HUES48 (cell line): ENCODE measurements around the gene CLEC4G.

Experiments
- H3K27ac ChIP-seq: one replicate; pipeline ENCODE4 v1.7.0; 2013; ENCODE audit warnings: low read depth, low read length, inconsistent platforms
- H3K27me3 ChIP-seq: 2 replicates; pipeline ENCODE4 v1.6.1; 2013; ENCODE audit warnings: mild to moderate bottlenecking, low read length; ENCODE audit not compliant: control insufficient read depth, insufficient read depth
- H3K36me3 ChIP-seq: 2 replicates; pipeline ENCODE4 v1.6.1; 2013; ENCODE audit warnings: low read length; ENCODE audit not compliant: control insufficient read depth, insufficient read depth
- H3K4me1 ChIP-seq: 2 replicates; pipeline ENCODE4 v1.6.1; 2013; ENCODE audit warnings: mild to moderate bottlenecking, low read length; ENCODE audit not compliant: control insufficient read depth, insufficient read depth
- H3K4me3 ChIP-seq: 2 replicates; pipeline ENCODE4 v1.5.1; 2013; ENCODE audit warnings: mild to moderate bottlenecking, low read depth, low read length
- H3K9ac ChIP-seq: 2 replicates; pipeline ENCODE4 v1.6.1; 2013; ENCODE audit warnings: mild to moderate bottlenecking, low read depth, low read length, moderate library complexity
- H3K9me3 ChIP-seq: 2 replicates; pipeline ENCODE4 v1.6.1; 2013; ENCODE audit warnings: low read length; ENCODE audit not compliant: control insufficient read depth, insufficient read depth

Gene CLEC4G

DNA sequence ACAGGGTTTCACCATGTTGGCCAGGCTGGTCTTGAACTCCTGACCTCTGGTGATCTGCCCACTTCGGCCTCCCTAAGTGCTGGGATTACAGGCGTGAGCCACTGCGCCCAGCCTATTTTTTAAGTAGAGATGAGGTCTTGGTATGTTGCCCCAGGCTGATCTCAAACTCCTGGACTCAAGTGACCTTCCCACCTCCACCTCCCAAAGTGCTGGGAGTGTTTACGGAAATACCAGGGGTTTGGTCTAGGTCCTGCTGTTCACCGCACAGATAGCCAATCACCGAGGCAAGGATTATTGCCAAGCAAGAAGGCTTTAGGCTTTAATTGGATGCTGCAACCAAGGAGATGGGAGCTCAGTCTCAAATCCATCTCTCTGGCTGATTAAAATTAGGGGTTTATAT lies 11.6 kb downstream of the CLEC4G start:
- no peaks in the 10 kb centered on the region for H3K27me3 ChIP-seq
- H3K36me3 ChIP-seq: no peaks in the 10 kb centered on the region
- no peak overlapping the region for H3K9ac ChIP-seq
- no peak overlapping the region for H3K4me3 ChIP-seq
- H3K9me3 ChIP-seq: no peaks in the 10 kb centered on the region
- no peak overlapping the region for H3K27ac ChIP-seq
- H3K4me1 ChIP-seq: no peaks in the 10 kb centered on the region

DNA sequence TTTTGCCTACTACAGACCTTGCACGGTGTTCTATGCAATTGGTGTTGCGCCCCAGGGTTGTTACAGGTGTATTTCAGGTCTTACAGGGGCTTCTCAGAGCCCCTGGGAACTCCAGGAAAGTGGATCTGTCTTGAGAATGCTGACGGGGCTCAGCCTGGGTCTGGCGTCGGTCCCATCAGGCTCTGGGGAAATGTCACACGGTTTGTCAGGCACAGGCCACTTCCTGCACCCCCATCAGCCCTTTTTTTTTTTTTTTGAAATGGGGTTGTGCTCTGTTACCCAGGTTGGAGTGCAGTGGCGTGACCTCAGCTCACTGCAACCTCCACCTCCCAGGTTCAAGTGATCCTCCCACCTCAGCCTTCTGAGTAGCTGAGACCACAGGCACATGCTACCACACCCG lies 13.2 kb downstream of the CLEC4G start:
- H3K4me3 ChIP-seq: no peak overlapping the region
- no peaks in the 10 kb centered on the region for H3K36me3 ChIP-seq
- H3K4me1 ChIP-seq: no peaks in the 10 kb centered on the region
- H3K27me3 ChIP-seq: no peaks in the 10 kb centered on the region
- no peak overlapping the region for H3K27ac ChIP-seq
- H3K9ac ChIP-seq: no peak overlapping the region
- H3K9me3 ChIP-seq: no peaks in the 10 kb centered on the region

- H3K36me3 ChIP-seq: no peaks in the 10 kb centered on the region
- no peak overlapping the region for H3K4me3 ChIP-seq
- no peaks in the 10 kb centered on the region for H3K9me3 ChIP-seq
- no peak overlapping the region for H3K27ac ChIP-seq
- no peaks in the 10 kb centered on the region for H3K4me1 ChIP-seq
- H3K9ac ChIP-seq: no peak overlapping the region
- no peaks in the 10 kb centered on the region for H3K27me3 ChIP-seq
Observed at GRCh38 chr19:7716762-7717161, 15.1 kb downstream of the CLEC4G start.

GRCh38 chr19:7715671-7716070 lies 16.2 kb downstream of the CLEC4G start:
- no peak overlapping the region for H3K4me3 ChIP-seq
- no peak overlapping the region for H3K9ac ChIP-seq
- no peak overlapping the region for H3K27ac ChIP-seq
- H3K27me3 ChIP-seq: no peaks in the 10 kb centered on the region
- no peaks in the 10 kb centered on the region for H3K4me1 ChIP-seq
- no peaks in the 10 kb centered on the region for H3K36me3 ChIP-seq
- no peaks in the 10 kb centered on the region for H3K9me3 ChIP-seq

DNA sequence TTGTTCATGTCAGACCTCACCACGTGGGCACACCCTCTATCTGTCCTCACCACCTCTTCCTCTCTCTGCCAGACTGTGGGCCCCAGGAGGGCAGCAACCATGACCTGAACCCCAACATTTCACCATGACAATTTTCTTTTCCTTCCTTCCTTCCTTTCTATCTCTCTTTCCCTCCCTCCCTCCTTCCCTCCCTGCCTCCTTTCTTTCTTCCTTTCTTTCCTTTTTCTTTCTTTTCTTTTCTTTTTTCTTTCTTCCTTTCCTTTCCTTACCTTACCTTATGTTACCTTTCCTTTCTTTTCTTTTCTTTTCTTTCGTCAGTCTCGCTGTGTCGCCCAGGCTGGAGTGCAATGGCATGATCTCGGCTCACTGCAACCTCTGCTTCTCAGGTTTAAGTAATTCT lies 21.3 kb downstream of the CLEC4G start:
- H3K27ac ChIP-seq: no peak overlapping the region
- H3K4me1 ChIP-seq: no peaks in the 10 kb centered on the region
- H3K9me3 ChIP-seq: no peaks in the 10 kb centered on the region
- H3K36me3 ChIP-seq: no peaks in the 10 kb centered on the region
- no peak overlapping the region for H3K4me3 ChIP-seq
- H3K27me3 ChIP-seq: no peaks in the 10 kb centered on the region
- no peak overlapping the region for H3K9ac ChIP-seq

DNA sequence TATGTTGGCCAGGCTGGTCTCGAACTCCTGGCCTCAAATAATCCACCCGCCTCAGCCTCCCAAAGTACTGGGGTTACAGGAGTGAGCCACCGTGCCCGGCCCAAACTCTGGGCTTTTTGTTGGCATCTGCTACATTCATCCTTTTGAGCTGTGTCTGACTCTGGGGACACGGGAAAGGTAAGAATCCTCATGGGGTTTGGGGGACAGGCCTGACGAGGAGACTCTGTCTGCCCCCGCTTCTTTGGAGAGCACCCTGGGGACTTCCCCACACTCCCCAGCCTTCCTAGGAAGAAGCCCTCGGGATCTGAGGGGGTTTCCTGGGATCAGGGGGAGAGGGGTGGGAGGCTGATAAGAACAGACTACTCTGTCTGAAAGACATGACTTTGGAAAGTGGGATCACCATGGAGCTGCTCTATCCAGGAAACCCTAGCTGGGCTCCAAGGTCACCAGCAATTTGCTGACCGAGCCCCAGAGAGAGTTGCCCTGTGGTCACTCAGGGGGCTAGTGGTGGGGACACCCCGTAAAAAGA lies 21.9 kb downstream of the CLEC4G start:
- no peaks in the 10 kb centered on the region for H3K4me1 ChIP-seq
- H3K27ac ChIP-seq: no peak overlapping the region
- no peaks in the 10 kb centered on the region for H3K27me3 ChIP-seq
- H3K4me3 ChIP-seq: no peak overlapping the region
- no peak overlapping the region for H3K9ac ChIP-seq
- no peaks in the 10 kb centered on the region for H3K36me3 ChIP-seq
- no peaks in the 10 kb centered on the region for H3K9me3 ChIP-seq

- H3K27me3 ChIP-seq: no peaks in the 10 kb centered on the region
- no peaks in the 10 kb centered on the region for H3K9me3 ChIP-seq
- H3K36me3 ChIP-seq: no peaks in the 10 kb centered on the region
- H3K9ac ChIP-seq: no peak overlapping the region
- no peak overlapping the region for H3K27ac ChIP-seq
- no peaks in the 10 kb centered on the region for H3K4me1 ChIP-seq
- H3K4me3 ChIP-seq: no peak overlapping the region
Observed at GRCh38 chr19:7706955-7707456, 24.9 kb downstream of the CLEC4G start.

- no peaks in the 10 kb centered on the region for H3K27me3 ChIP-seq
- H3K4me1 ChIP-seq: no peaks in the 10 kb centered on the region
Observed at GRCh38 chr19:7706188-7706954, 25.5 kb downstream of the CLEC4G start.

GRCh38 chr19:7705387-7706187 lies 26.3 kb downstream of the CLEC4G start:
- Histone ChIP-seq H3K9ac (no peak overlapping the region), H3K27ac (no peak overlapping the region), H3K36me3 (no peaks in the 10 kb centered on the region), H3K4me3 (no peak overlapping the region), H3K9me3 (no peaks in the 10 kb centered on the region), H3K27me3 (no peaks in the 10 kb centered on the region), H3K4me1 (no peaks in the 10 kb centered on the region)

More at GRCh38 chr19:7706188-7706954, 25.5 kb downstream of the CLEC4G start:
- Histone ChIP-seq H3K27ac (no peak overlapping the region), H3K36me3 (no peaks in the 10 kb centered on the region), H3K9ac (no peak overlapping the region), H3K4me3 (no peak overlapping the region), H3K9me3 (no peaks in the 10 kb centered on the region)

- H3K4me1 ChIP-seq: no peaks in the 10 kb centered on the region
- H3K27ac ChIP-seq: no peak overlapping the region
- H3K9ac ChIP-seq: no peak overlapping the region
- H3K27me3 ChIP-seq: no peaks in the 10 kb centered on the region
- H3K4me3 ChIP-seq: no peak overlapping the region
- H3K9me3 ChIP-seq: no peaks in the 10 kb centered on the region
- H3K36me3 ChIP-seq: no peaks in the 10 kb centered on the region
Observed at GRCh38 chr19:7704280-7705060, 27.4 kb downstream of the CLEC4G start.
